HG03135 (cell line): ENCODE measurements around the gene ZRSR2.
"Not testable (repeated sequence)": the region's sequence is repeated elsewhere in the genome, so short reads cannot be mapped to it uniquely, and the experiment has no call there.

Experiments used
- ATAC-seq: cut with Tn5 transposase; IDR thresholded peaks from one replicate; pipeline ENCODE4 v1.9.1; 2021; ENCODE audit warnings: mild to moderate bottlenecking, moderate library complexity; ENCODE audit not compliant: unreplicated experiment

The ZRSR2 gene

DNA sequence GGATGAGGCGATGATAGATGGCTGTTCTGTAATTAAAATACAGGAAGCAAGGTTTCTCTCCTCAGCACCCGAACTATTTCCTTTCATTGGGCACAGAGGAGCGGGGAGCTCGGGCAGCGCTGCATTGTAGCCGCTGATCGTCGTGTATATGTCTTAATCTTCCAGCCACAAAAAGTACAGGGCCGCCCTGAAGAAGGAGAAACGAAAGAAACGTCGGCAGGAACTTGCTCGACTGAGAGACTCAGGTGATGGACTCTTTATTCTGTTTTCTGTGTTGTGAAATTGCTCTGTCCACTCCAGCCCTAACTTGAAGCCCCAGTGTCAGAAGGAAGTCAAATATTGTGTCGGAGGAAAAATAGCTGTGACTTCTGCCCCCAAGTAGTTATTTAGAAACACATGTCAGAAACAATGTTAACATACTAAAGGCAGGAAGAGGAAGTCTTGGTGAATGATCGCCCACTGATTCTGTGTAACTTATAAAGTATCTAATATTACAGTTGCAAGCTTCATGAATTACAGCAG lies 546 bp downstream of the ZRSR2 start:
- peak; percentile 25 for ATAC-seq

DNA sequence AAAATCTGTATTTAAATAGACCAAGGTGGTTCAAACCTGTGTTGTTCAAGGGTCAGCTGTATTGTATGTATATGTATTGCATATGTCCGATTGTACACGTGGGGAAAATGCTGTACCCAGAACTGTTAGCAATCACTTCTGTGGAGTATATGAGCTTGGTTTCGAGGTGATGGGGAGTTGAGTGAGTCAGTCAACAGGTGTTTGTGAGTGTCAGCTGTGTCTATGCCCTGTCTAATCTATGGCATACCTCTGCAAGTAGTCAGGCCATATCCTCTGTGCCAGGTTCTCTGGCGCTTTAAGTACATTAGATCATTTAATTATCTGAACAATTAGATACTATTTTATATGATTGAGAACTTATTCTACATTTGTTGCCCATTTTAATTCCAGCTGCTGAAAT lies 7.4 kb downstream of the ZRSR2 start:
- no peak for ATAC-seq

DNA sequence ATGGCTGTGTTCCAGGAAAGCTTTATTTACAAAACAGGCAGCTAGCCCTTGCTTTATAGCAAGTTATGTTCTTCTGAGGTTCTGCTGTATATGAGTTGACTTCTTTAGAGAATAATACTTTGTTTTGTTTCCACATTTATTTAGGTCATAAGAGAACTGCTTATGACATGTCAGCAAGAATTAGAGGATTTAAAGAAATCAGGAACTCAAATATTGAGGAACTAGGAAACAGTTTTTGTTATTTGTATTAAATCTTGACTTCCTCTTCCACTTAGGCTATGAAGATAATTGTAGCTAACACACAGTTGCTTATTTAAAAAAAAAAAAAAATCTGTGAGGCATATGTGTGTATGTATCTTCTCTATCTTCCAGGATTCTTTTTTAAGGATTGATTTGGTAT lies 14.3 kb downstream of the ZRSR2 start:
- no peak for ATAC-seq

DNA sequence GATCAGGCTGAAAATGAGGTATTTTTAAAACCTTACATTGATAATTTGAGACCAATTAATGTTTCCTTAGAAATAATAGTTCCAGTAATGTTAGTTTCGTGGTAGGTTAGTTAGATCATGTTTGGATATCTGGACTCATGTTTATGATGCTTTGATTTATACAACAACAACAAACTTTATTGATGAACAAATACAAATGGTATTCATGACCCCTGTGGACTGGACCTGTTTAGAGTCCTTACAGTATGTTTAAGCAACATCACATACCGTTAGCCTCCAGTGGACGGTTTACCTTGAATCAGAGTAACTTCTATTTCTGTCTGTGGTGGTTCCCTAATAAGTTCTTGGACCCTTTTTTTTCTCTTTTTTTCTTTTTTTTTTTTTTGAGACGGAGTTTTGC lies 18.0 kb downstream of the ZRSR2 start:
- no peak for ATAC-seq

DNA sequence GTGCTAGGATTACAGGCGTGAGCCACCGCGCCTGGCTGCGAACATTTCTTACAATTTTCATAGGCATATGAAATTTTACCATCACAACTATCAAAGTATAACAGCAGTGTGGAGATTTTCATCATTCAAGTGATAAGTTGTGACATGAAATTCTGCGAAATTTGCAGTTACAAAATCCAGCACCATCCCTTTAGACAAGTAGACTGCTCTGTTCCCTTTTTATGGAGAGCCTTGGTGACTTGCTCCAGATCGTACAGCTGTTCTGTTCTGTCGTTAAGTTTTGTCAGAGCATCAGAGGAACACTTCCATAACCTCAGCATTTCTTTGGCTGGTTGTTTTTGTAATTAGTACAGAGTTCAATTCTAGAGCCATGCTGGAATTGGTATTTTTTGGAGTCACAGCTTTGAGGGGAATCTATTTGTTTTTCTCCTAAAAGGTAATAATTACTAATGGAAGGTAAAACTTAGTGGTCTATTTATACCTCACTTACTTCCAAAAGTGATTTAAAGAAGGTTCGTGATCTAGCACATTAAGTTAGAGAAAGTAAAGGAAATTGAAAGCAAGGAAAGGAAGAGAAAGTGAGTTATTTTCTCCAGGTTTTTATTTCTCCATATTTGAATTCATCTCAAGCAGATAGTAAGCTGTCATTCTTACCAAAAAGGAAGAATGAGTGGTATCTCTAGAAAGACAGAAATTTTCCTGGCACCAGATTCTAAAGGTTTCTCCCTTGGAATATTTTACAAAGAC lies 22.1 kb downstream of the ZRSR2 start:
- no peak for ATAC-seq

DNA sequence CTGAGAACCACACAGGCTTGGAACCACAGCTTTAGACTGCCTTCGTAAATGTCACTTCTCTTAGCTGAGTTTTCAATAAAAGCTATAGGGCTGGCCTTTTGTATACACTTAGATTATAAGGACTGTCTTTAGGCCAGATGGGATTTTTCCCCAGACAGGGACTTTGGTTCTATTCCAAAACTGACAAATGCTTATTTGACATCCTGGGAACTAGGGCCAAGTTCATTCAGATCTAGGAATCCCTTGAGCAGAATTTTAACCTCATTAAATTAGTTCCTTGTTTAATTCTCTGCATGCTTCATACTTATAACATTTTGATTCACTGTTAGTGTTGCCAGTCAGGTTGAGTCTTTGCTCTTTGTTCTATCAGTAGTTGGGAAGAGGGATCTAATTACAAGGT lies 23.1 kb downstream of the ZRSR2 start:
- no peak for ATAC-seq

DNA sequence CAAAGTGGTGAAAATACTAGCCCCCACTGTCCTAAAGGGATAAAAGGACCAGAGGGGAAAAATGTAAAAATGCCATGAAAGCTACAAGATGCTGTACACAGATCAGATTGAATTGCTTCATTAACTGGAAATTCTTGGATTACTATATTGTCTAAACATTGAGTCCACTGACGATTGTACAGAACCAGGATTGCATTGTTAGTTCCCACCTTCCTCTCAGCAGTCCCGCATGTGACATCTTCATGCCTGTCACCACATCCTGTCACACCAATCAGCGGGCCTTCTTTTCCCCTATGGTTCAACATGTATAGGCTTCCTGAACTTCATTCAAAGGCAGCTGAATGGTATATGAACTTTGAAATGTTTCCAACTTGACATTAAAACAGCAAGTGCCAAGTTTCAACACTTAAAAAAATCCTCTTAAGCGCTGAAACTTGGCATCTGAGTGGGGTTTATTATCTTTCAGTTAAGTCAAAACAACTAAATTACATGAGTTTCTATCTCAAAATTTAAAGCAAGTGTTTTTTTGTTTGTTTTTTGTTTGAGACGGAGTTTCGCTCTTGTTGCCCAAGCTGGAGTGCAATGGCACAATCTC lies 24.6 kb downstream of the ZRSR2 start:
- no peak for ATAC-seq

DNA sequence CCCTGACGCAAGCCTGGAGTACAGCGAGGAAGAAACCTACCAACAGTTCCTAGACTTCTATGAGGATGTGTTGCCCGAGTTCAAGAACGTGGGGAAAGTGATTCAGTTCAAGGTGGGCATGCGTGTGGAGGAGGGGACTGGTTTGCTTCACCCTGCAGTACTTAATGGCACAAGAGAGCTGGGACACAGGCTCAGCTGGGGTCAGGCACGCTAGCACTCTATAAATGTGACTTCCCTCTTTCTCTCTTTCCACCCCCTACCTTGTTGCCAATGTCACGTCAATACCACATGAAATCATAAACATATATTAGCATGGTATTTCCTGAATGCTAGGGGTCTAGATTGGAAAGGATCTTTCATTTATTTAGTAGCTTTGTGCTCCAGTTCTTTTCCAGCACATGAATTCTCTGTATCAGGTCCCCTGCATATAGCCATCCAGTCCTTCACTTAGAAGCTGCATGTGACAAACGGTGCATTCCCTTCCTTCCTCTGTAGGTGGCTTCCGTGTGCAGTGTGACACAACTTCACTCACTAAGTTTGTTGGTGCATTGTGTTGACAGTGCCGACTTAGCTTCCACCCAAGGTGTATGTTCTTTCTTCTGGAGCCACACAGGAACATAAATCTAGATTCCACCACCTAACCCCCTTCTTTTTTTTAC lies 25.6 kb downstream of the ZRSR2 start:
- ATAC-seq: peak; percentile 77

DNA sequence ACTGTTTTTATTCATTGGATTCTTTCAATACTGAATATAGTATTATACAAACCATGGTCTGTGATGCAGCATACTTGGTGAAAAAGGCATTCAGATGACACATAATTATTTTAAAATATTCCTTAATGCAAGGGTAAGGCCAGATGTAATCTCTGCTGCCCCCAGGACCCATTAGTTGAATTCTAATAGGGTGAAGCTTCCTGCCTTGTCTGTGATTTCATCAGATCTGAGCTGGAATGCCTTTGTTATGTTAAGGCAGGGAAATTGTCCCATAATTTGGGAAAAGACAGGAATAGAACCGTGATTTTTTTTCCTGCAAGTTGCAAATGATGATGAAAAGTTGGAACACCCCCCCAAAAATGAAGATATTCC lies 26.1 kb downstream of the ZRSR2 start:
- ATAC-seq: no peak

DNA sequence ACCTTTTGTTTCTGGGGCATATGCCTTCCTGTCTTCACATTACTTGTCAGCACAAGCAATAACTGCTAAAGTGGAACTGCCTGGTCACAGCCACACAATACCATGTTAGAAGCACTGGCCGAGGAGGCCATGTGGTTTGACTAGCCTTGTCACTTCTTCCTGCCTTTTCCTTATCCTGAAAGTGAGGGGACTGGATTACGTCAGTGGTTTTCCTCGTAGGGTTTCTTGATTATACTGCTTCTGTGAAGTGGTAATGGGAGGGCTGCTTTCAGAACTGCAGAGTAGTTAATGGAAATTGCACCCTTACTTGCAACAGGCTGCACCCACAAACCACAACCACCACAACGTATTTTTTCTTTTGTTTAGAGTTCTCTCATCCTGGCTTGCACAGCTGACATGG lies 26.6 kb downstream of the ZRSR2 start:
- ATAC-seq: no peak

DNA sequence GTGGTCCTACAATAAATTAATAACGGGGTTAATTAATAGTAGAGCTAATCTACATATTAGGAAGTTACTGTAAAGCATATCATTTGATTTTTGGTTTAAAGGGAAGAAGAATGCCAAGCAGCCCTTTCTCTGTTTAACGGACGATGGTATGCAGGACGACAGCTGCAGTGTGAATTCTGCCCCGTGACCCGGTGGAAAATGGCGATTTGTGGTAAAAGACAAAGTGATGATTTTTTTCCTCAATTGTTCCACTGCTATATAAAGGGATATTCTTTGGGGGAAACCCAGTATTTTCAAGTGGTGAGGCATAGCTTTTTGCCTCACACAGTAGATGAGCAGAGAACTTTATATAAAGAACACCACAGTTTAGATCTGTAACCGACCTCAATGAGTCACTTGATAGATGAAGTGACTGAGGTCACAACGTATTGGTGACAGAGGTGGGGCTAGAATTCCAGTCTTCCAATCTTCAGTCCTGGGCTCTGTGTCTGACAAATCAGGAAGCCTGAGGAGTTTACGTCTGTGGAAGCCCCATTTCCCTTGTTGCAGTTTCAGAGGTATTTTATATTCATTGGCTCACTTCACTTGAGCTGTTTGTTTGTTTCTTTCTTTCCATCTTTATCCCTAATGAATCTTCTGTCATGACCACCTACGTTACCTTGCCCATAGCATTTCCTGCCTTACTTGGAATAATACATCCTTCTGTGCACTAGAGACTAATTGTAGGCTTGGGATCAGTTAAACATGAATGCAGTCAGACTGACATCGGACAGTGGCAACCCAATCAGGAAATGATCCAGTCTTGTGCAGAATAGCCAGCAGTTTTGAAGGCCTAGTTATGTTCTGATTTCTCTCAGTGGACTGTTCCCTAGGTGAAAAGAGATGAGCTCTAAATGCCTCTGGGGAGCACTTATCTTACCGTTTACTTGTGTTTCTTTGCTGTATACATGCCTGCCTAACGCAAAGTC lies 30.1 kb downstream of the ZRSR2 start:
- ATAC-seq: no peak

DNA sequence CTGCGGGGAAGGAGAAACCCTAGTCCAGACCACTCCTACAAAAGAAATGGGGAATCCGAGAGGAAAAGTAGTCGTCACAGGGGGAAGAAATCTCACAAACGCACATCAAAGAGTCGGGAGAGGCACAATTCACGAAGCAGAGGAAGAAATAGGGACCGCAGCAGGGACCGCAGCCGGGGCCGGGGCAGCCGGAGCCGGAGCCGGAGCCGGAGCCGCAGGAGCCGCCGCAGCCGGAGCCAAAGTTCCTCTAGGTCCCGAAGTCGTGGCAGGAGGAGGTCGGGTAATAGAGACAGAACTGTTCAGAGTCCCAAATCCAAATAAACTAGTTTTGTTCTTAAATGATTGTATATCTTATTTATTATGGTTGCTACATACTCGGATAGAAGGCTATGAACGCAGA lies 32.6 kb downstream of the ZRSR2 start:
- ATAC-seq: no peak

DNA sequence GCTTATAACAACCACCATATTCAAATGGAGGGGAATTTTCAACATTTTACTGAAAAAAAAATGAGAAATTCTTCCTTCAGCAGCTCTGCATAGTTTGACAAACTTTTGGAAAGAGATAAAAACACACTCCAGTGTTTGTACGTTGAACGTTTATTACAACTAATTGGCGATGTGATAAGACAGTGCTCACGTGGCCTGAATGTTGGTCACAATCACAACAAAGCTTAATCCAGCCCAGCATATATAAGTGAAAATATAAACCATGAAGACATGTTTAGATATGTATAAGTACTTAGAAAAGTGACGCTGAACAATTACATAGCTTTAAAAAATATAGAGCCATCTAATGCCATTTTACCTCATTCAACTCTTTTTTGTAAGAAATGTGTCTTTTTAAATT lies 35.7 kb downstream of the ZRSR2 start:
- ATAC-seq: no peak

DNA sequence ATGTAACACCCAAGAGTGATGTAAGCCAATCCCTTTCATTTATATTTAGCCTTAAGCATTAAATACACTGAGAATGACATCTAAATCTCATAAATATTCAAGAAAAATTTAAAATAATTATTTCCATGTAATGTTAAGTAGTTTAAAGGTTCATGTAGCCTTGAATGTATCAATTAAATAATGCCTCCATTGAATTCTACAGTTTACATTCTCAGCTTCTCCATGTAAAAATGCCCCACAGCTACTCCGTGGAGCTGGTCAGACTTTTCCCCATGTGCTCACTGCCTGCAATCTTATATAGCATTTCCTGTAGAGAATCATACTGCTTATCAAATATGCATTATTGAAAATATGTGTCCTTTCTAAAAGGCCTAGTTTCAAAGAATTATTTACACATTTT lies 38.9 kb downstream of the ZRSR2 start:
- ATAC-seq: no peak

DNA sequence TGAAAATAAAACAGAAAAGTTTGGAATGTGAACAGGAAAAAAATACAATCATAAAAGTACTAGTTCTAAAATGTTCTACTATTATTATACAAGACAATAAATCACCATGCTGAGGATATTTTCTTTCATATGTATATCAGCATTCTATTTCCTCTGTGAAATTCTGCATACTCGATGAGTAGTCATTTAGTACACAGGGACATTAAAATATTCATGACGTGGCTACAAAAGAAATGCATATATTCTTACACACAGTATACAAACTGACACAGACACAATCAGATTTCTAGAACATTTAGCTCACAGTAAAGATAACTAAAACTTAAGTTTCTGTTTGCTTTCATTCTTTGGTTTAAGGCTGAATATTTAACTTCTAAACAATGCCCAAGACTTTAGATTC lies 41.1 kb downstream of the ZRSR2 start:
- not testable (repeated sequence) for ATAC-seq

DNA sequence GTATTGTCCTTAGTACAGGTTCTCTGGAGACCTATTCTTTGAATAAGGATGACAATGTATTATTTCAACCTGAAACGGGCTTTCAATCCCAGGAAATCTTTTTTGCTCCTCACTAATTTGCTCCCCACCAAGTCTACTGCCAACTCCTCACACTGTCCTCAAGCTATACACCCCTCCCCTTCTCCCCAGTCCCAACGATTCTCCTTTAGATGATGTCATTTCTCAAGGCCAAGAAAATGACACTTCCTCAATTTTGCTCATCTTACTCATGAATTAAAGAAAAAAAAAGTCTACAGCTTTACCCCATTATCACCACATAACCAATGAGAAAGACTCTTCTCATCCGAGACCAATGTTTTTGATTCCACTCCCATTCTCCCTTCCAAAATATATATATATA lies 43.8 kb downstream of the ZRSR2 start:
- no peak for ATAC-seq

DNA sequence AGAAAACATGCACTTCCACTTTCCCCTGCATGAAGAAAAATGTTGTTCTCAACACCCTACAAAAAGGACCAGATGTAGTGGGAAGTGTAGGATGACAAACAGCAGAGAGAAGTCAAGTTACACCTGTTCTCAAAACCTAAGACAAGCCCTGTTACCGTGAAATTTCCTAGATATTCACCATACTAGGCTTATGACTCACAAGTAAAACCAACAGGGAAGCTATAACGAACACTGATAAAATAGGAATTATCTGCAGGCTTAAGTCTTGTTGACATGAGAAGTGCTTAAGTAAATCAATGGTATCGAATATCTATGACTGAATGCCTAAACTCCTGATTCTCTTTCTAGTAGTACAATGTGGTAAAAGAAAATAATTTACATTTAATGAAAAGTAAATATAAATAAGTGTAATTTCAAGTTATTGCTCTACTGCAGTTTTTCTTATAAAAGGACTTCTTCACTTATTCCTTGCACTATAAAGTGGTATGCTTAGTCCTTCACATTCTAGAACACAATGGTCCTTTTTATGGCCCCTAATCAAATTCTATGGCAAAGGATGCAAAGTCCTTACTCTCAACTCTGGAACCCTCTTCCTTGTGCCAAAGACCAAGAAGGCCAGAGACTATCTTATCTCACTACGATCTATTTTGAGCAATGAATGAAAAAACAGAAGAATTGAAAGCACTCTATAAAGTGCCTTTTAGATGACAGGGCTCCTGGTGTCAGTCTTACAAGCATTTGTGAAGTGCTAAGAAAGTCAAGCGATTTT lies 44.7 kb downstream of the ZRSR2 start:
- no peak for ATAC-seq

DNA sequence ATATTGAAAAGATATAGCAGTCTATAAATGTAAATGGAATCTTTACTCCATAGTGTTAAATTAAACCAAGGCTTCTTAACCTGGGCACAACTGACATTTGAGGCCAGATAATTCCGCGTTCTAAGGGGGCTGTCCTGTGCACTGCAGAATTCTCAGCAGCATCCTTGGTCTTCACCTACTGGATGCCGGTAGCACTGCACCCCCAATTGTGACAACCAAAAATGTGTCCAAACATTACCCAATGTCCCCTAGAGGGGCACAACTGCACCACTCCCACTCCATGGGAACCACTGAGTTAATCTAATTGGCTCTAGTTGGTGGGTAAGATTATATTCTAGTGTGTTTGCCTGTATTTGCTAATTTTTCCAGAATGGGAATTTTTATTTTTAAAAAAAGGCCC lies 47.7 kb downstream of the ZRSR2 start:
- no peak for ATAC-seq

DNA sequence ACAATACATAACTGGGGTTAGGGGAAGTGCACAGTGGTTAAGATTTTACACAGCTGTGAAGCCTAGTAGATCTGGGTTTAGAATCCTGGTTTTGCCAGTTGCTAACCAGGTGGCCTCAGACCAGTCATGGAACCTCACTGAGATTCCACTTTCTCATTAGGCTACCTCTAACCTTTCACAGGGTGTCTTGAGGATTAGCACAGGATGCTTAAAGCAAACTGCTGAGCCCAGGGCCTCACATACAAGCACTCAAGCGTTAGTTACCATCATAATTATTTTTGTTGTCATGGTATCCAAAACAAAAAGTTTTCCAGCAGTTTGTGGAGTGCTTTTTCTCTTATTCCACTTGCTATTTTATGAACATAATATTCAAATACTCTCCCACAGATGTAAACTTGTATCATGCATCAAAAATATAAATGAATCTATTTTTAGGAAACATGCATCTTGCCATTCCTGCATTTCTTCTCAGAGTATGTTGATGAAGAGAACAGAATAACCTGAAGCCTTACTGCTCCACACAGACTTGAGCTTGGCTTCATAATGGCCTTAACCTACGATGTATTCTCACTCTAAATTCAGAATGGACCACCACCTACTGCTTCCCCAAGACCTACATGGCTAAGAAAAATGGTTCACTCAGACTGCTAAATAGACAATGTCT lies 51.7 kb downstream of the ZRSR2 start:
- ATAC-seq: no peak

DNA sequence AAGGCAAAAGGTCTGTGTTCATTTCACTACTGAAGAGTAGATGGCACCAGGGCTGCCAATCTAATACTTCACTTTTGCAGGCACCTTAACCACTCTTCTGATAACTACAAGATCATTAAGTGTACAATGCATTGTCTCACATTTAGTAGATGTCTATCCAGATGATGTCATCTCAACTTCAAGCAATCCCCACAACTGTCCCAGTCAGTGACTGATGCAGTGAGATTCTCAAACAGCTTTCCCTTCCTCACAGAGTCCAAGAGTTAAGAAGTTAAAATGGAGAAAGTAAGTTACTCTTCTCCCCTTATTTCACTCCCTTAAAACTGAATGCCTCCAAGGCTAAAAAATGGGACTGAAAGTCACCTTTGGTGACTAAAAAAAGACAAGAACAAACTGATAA lies 53.7 kb downstream of the ZRSR2 start:
- ATAC-seq: no peak
